Measurements from ENCODE around the gene ANXA8.

DNA sequence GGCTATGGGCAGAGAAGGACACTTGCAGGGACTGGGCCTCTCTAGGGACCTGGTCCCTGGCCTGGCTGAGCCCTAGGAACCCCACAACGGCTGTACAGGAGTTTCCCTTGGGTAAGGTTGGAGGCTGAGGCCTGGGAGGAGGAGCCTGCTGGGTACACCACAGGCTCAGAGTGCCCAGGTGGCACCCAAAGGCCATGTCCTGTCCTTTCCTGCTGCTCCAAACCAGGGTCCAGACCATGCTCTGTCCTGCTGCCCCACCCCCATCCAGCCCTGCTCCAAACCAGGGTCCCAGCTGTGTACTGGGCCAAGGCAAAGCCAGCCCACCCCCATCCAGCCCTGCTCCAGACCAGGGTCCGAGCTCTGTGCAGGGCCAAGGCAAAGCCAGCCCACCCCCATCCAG lies 64.5 kb downstream of the ANXA8 start:
- TF ChIP-seq RARB (CRISPR knock-in tag; IDR thresholded peaks at IDR 0.05) (no peak), PPARA (CRISPR knock-in tag; IDR thresholded peaks at IDR 0.05; ENCODE audit: borderline replicate concordance) (no peak), CSDC2 (CRISPR knock-in tag; IDR thresholded peaks at IDR 0.05) (no peak), ZFP3 (CRISPR knock-in tag; IDR thresholded peaks at IDR 0.05) (no peak), TCF4 (CRISPR knock-in tag; IDR thresholded peaks at IDR 0.05; ENCODE audit: borderline replicate concordance) (no peak), ZNF565 (CRISPR knock-in tag; conservative IDR thresholded peaks at IDR 0.05; ENCODE audit: low read depth) (no peak), ZC3H10 (CRISPR knock-in tag; IDR thresholded peaks at IDR 0.05) (no peak), BACH2 (CRISPR knock-in tag; IDR thresholded peaks at IDR 0.05; ENCODE audit: borderline replicate concordance) (no peak)
- TF ChIP-seq, protein P1, sequence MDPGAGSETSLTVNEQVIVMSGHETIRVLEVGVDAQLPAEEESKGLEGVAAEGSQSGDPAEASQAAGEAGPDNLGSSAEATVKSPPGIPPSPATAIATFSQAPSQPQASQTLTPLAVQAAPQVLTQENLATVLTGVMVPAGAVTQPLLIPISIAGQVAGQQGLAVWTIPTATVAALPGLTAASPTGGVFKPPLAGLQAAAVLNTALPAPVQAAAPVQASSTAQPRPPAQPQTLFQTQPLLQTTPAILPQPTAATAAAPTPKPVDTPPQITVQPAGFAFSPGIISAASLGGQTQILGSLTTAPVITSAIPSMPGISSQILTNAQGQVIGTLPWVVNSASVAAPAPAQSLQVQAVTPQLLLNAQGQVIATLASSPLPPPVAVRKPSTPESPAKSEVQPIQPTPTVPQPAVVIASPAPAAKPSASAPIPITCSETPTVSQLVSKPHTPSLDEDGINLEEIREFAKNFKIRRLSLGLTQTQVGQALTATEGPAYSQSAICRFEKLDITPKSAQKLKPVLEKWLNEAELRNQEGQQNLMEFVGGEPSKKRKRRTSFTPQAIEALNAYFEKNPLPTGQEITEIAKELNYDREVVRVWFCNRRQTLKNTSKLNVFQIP (CRISPR knock-in tag; IDR thresholded peaks at IDR 0.05; ENCODE audit: borderline replicate concordance, low read depth), result no peak
- TF ChIP-seq, protein P2, sequence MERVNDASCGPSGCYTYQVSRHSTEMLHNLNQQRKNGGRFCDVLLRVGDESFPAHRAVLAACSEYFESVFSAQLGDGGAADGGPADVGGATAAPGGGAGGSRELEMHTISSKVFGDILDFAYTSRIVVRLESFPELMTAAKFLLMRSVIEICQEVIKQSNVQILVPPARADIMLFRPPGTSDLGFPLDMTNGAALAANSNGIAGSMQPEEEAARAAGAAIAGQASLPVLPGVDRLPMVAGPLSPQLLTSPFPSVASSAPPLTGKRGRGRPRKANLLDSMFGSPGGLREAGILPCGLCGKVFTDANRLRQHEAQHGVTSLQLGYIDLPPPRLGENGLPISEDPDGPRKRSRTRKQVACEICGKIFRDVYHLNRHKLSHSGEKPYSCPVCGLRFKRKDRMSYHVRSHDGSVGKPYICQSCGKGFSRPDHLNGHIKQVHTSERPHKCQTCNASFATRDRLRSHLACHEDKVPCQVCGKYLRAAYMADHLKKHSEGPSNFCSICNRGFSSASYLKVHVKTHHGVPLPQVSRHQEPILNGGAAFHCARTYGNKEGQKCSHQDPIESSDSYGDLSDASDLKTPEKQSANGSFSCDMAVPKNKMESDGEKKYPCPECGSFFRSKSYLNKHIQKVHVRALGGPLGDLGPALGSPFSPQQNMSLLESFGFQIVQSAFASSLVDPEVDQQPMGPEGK (CRISPR knock-in tag; IDR thresholded peaks at IDR 0.05; ENCODE audit: borderline replicate concordance), result no peak

Measured in SK-N-SH treated with all-trans-retinoic acid at 6 μM for 48 hours (cell line).